ENCODE results near the gene MYORG.

DNA sequence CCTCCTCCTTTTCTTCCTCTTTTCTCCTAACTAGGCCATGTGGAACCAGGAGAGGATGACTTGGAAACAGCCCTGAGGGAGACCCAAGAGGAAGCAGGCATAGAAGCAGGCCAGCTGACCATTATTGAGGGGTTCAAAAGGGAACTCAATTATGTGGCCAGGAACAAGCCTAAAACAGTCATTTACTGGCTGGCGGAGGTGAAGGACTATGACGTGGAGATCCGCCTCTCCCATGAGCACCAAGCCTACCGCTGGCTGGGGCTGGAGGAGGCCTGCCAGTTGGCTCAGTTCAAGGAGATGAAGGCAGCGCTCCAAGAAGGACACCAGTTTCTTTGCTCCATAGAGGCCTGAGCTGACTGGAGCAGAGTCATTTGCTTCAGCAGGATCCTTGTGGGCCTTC lies 33.6 kb downstream of the MYORG start:
- no peak for TF ChIP-seq POLR2A (IDR thresholded peaks at IDR 0.05; ENCODE audit: low read length)
- TF ChIP-seq GATA1 (IDR thresholded peaks at IDR 0.05; ENCODE audit: low read depth, low read length) = no peak
